ENCODE results near the gene MRS2. TPM values are rescaled to one million over a fixed set of nuclear protein-coding genes. Genes with fewer than 3 reads are reported as not detected.
"Not testable (repeated sequence)": the region's sequence is repeated elsewhere in the genome, so short reads cannot be mapped to it uniquely, and the experiment has no call there.

Gene MRS2
- total RNA-seq, 2 donors from 2014 or later, result 27.1 to 27.5 TPM

DNA sequence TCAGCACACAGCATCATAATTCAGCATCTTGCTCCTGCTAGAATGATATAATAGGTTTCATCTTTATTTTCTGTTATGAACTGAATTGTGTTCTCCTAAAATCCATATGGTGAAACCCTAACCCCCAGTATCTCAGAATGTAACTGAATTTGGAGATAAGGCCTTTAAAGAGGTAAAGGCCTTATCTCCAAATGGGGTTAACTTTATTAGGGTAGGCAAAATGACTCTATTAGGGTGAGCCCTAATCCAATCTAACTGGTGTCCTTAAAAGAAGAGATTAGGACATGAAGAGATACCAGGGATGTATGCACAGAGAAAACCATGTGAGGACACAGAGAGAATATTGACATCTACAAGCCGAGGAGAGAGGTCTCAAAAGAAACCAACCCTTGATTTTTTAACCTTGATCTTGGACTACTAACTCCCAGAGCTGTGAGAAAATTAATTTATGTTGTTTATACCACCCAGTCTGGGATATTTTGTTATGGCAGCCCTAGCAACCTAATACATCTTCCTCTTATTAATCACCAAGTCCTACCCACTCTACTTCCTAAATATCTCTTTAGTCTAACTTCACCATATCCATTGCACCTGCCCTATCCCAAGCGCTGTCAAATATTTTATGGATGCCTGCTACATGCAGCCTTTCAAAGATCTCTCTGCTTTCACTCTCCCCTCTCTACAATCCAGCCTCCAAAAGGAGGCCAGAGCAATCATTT, 8.5 kb upstream of the MRS2 start:
- no peak overlapping the region for H3K4me3 ChIP-seq
- intact Hi-C loops (cut with DNase I), result no loop called here
- DNase-seq (ENCODE audit: low spot score), result no peak
- H3K27me3 ChIP-seq (replicated peaks; ENCODE audit: insufficient read depth), result no peaks in the 10 kb centered on the region
- no peaks in the 10 kb centered on the region for H3K9me3 ChIP-seq
- H3K4me1 ChIP-seq (replicated peaks), result no peaks in the 10 kb centered on the region
- 86% methylated on average over 2 of the region's 2 CpGs for WGBS
- TF ChIP-seq POLR2A (IDR thresholded peaks at IDR 0.05) (no peak), POLR2AphosphoS5 (IDR thresholded peaks at IDR 0.05) (no peak)
- TF ChIP-seq, protein P1, sequence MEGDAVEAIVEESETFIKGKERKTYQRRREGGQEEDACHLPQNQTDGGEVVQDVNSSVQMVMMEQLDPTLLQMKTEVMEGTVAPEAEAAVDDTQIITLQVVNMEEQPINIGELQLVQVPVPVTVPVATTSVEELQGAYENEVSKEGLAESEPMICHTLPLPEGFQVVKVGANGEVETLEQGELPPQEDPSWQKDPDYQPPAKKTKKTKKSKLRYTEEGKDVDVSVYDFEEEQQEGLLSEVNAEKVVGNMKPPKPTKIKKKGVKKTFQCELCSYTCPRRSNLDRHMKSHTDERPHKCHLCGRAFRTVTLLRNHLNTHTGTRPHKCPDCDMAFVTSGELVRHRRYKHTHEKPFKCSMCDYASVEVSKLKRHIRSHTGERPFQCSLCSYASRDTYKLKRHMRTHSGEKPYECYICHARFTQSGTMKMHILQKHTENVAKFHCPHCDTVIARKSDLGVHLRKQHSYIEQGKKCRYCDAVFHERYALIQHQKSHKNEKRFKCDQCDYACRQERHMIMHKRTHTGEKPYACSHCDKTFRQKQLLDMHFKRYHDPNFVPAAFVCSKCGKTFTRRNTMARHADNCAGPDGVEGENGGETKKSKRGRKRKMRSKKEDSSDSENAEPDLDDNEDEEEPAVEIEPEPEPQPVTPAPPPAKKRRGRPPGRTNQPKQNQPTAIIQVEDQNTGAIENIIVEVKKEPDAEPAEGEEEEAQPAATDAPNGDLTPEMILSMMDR (IDR thresholded peaks at IDR 0.05), result no peak
- H3K36me3 ChIP-seq, result no peaks in the 10 kb centered on the region
- no peak overlapping the region for H3K27ac ChIP-seq

DNA sequence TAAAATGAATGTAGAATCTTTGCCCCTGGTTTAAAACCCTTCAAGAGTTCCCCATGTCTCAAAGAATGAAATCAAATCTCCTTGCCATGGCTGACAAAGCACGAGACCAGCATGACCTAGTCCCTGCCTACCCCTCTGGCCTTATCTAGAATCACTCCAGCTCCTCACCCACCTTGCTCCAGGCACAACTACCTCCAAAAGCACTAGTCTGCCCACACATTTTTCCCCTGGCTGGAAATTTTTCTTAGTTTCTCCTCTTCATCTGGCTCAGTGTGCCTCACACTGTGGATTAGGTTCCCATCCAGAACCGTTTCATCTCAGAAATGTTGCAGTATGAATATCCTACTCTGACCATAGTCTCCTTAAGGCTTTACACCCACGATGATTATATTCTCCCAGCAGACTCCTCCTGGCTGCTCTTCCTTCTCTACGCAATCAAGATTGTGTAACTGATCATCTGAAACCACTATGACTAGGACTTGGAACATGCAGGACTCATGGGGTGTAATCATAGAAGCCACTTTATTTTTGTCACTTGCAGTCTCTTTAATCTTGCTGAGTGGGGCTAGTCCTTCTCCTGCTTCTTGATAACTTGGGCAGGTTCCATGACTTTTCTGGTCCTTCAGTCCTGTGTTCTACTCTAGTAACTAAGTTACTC, 7.8 kb upstream of the MRS2 start:
- no peak overlapping the region for H3K27ac ChIP-seq
- no peaks in the 10 kb centered on the region for H3K4me1 ChIP-seq (replicated peaks)
- no peaks in the 10 kb centered on the region for H3K36me3 ChIP-seq
- 91% methylated on average over 4 of the region's 4 CpGs for WGBS
- TF ChIP-seq POLR2AphosphoS5 (IDR thresholded peaks at IDR 0.05) (no peak), POLR2A (IDR thresholded peaks at IDR 0.05) (no peak)
- TF ChIP-seq, protein P1 (IDR thresholded peaks at IDR 0.05), result no peak
- no peak overlapping the region for H3K4me3 ChIP-seq
- no peaks in the 10 kb centered on the region for H3K27me3 ChIP-seq (replicated peaks; ENCODE audit: insufficient read depth)
- intact Hi-C loops (cut with DNase I), result no loop called here
- no peak for DNase-seq (ENCODE audit: low spot score)
- H3K9me3 ChIP-seq, result no peaks in the 10 kb centered on the region

DNA sequence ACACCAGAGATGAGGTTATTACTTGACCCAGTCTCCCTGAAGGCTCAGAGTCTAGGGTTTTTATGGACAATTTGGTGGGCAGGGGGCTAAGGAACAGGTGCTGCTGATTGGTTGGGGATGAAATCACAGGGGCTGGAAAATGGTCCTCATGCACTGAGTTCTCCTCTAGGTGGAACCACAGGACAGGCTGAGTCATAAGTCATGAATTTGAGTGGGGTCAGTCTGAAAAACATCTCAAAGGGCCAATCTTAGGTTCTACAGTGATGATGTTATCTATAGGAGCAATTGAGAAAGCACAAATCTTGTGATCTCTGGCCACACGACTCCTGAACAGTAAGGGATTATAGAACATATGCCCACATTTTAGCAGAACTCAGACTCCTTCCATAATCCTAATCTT, 5.9 kb upstream of the MRS2 start:
- Histone ChIP-seq H3K36me3 (no peaks in the 10 kb centered on the region), H3K9me3 (no peaks in the 10 kb centered on the region), H3K27me3 (replicated peaks; ENCODE audit: insufficient read depth) (no peaks in the 10 kb centered on the region), H3K27ac (no peak overlapping the region), H3K4me3 (no peak overlapping the region), H3K4me1 (replicated peaks) (no peaks in the 10 kb centered on the region)
- 86% methylated on average over 1 of the region's 1 CpG for WGBS
- no peak for DNase-seq (ENCODE audit: low spot score)
- no peak for TF ChIP-seq POLR2A (IDR thresholded peaks at IDR 0.05)
- TF ChIP-seq, protein P1 (IDR thresholded peaks at IDR 0.05), result no peak
- TF ChIP-seq POLR2AphosphoS5 (IDR thresholded peaks at IDR 0.05), result no peak
- intact Hi-C loops (cut with DNase I), result no loop called here

DNA sequence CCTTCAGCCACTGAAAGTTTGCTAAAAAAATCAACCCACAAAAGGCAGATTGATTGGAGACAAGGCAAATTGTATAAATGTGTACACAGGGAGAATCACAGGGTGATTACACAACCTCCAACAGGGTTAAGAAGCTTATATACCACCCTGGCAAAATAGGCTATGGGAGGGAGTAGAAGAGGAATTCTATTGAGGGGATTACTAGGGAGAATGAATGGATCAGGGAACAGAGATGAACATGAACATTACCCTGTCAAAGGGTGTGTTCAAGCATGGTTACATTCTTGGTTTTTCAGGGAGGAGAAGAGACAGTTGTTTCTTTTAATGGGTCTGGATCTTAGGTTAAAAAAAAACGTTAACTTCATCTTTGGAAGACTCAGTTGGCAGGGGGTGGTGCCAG, 5.1 kb upstream of the MRS2 start:
- no peak overlapping the region for H3K27ac ChIP-seq
- no peak for DNase-seq (ENCODE audit: low spot score)
- H3K9me3 ChIP-seq, result no peaks in the 10 kb centered on the region
- no peaks in the 10 kb centered on the region for H3K36me3 ChIP-seq
- TF ChIP-seq POLR2AphosphoS5 (IDR thresholded peaks at IDR 0.05) (no peak), POLR2A (IDR thresholded peaks at IDR 0.05) (no peak)
- TF ChIP-seq, protein P1 (IDR thresholded peaks at IDR 0.05), result no peak
- H3K4me1 ChIP-seq (replicated peaks), result no peaks in the 10 kb centered on the region
- H3K27me3 ChIP-seq (replicated peaks; ENCODE audit: insufficient read depth), result no peaks in the 10 kb centered on the region
- intact Hi-C loops (cut with DNase I), result no loop called here
- WGBS, result 74% methylated on average over 1 of the region's 1 CpG
- no peak overlapping the region for H3K4me3 ChIP-seq

DNA sequence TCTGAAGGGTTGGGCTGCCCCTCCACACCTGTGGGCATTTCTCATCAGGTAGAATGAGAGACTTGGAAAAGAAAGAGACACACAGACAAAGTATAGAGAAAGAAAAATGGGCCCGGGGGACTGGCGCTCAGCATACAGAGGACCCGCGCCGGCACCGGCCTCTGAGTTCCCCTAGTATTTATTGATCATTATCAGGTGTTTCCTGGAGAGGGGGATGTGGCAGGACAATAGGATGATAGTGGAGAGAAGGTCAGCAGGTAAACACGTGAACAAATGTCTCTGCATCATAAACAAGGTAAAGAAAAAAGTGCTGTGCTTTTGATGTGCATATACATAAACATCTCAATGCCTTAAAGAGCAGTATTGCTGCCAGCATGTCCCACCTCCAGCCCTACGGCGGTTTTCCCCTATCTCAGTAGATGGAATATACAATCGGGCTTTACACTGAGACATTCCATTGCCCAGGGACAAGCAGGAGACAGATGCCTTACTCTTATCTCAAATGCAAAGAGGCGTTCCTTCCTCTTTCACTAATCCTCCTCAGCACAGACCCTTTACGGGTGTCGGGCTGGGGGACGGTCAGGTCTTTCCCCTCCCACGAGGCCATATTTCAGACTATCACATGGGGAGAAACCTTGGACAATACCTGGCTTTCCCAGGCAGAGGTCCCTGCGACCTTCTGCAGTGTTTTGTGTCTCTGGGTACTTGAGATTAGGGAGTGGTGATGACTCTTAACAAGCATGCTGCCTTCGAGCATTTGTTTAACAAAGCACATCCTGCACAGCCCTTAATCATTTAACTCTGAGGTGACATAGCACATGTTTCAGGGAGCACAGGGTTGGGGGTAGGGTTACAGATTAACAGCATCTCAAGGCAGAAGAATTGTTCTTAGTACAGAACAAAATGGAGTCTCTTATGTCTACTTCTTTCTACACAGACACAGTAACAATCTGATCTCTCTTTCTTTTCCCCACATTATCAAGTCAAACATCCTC, 2.4 kb upstream of the MRS2 start:
- H3K9me3 ChIP-seq; H3K4me3 ChIP-seq; H3K4me1 ChIP-seq (replicated peaks); H3K36me3 ChIP-seq; H3K27ac ChIP-seq; DNase-seq (ENCODE audit: low spot score); intact Hi-C loops (cut with DNase I); H3K27me3 ChIP-seq (replicated peaks; ENCODE audit: insufficient read depth): not testable (repeated sequence)
- WGBS, result 17% methylated on average over 17 of the region's 17 CpGs
